ENCODE measurements around the gene TUSC2. TPM values are rescaled to one million over a fixed set of nuclear protein-coding genes. Genes with fewer than 3 reads are reported as not detected.

The TUSC2 gene
- total RNA-seq, 2 experiments from 2014 or later: 23.1 to 24.7 TPM

GRCh38 chr3:50334339-50335075 is 6.5 kb upstream of the TUSC2 start:
- peaks cover 62% of the 10 kb centered on the region for H3K4me1 ChIP-seq (ENCODE audit: insufficient read depth, low read length)
- intact Hi-C loops (cut with DNase I, micrococcal nuclease): loop anchor here (5.0 kb wide), 2 partner anchors 37 to 97 kb away; partner anchors contain the start of genes GNAI2 (in 1 of the 2), HYAL3 (in 1 of the 2) and NAA80 (in 1 of the 2)
- peak overlapping the region; percentile 3 for H3K4me3 ChIP-seq (ENCODE audit: low read length)
- peak overlapping the region; percentile 63 for H3K4me3 Mint-ChIP-seq
- no peaks in the 10 kb centered on the region for H3K27me3 ChIP-seq (ENCODE audit: control insufficient read depth in 1 of 2, insufficient read depth in 2 of 2, low read length in 2 of 2)
- H3K9me3 Mint-ChIP-seq: no peaks in the 10 kb centered on the region
- no peak for DNase-seq
- peak overlapping the region; percentile 44 to 56 for H3K27ac ChIP-seq (ENCODE audit: low read depth in 1 of 2, low read length in 2 of 2)
- ATAC-seq (ENCODE audit: poor library complexity): no peak
- H3K36me3 ChIP-seq (ENCODE audit: insufficient read depth, low read length): peaks cover 36% of the 10 kb centered on the region
- peaks cover 56% of the 10 kb centered on the region for H3K4me1 Mint-ChIP-seq (ENCODE audit: low read depth)
- peaks cover 56% of the 10 kb centered on the region for H3K36me3 Mint-ChIP-seq (ENCODE audit: low read depth)
- no peaks in the 10 kb centered on the region for H3K9me3 ChIP-seq (ENCODE audit: control insufficient read depth in 1 of 2, insufficient read depth in 1 of 2, low read length in 2 of 2)
- POLR2A ChIA-PET: interaction anchor here (1.2 to 2.9 kb wide), 2 partner anchors 35 to 42 kb away, joined by 4 to 11 read pairs; partner anchors contain the start of genes HYAL3, IFRD2 and NAA80
- no peaks in the 10 kb centered on the region for H3K27me3 Mint-ChIP-seq
- CTCF ChIA-PET: interaction anchor here (0.7 to 1.4 kb wide), 3 partner anchors 12 to 13 kb away, joined by 4 read pairs; no protein-coding TSS in a partner anchor
- H3K27ac Mint-ChIP-seq: peak overlapping the region; percentile 95
- TF ChIP-seq CTCF (IDR thresholded peaks at IDR 0.05): no peak

- Mint-ChIP-seq H3K9me3 (no peaks in the 10 kb centered on the region), H3K36me3 (ENCODE audit: low read depth) (peaks cover 56% of the 10 kb centered on the region), H3K27me3 (no peaks in the 10 kb centered on the region), H3K27ac (peak overlapping the region; percentile 95), H3K4me3 (peak overlapping the region; percentile 63), H3K4me1 (ENCODE audit: low read depth) (peaks cover 49% of the 10 kb centered on the region)
- intact Hi-C loops (cut with DNase I, micrococcal nuclease): no loop called here
- ChIA-PET POLR2A (interaction anchor here (1.2 to 2.9 kb wide), 2 partner anchors 35 to 41 kb away, joined by 4 to 11 read pairs; partner anchors contain the start of genes HYAL3, IFRD2 and NAA80), CTCF (interaction anchor here (0.7 to 1.4 kb wide), 2 partner anchors 12 to 13 kb away, joined by 4 read pairs; no protein-coding TSS in a partner anchor)
- Histone ChIP-seq H3K27ac (ENCODE audit: low read depth in 1 of 2, low read length in 2 of 2) (peak overlapping the region; percentile 44 to 56), H3K9me3 (ENCODE audit: control insufficient read depth in 1 of 2, insufficient read depth in 1 of 2, low read length in 2 of 2) (no peaks in the 10 kb centered on the region), H3K36me3 (ENCODE audit: insufficient read depth, low read length) (peaks cover 39% of the 10 kb centered on the region), H3K4me1 (ENCODE audit: insufficient read depth, low read length) (peaks cover 55% of the 10 kb centered on the region), H3K4me3 (ENCODE audit: low read length) (peak overlapping the region; percentile 3), H3K27me3 (ENCODE audit: control insufficient read depth in 1 of 2, insufficient read depth in 2 of 2, low read length in 2 of 2) (no peaks in the 10 kb centered on the region)
- no peak for ATAC-seq (ENCODE audit: poor library complexity)
- TF ChIP-seq CTCF (IDR thresholded peaks at IDR 0.05): no peak
- peak in 3 of 14 experiments; percentile 56 to 70 (median 61) for DNase-seq
Observed at GRCh38 chr3:50333744-50334328, 5.8 kb upstream of the TUSC2 start.

GRCh38 chr3:50331364-50331907 is 3.4 kb upstream of the TUSC2 start:
- H3K36me3 Mint-ChIP-seq (ENCODE audit: low read depth): peaks cover 52% of the 10 kb centered on the region
- no peak for ATAC-seq (ENCODE audit: poor library complexity)
- H3K27ac Mint-ChIP-seq: peak overlapping the region; percentile 24
- no peak overlapping the region for H3K4me3 ChIP-seq (ENCODE audit: low read length)
- H3K27me3 ChIP-seq (ENCODE audit: control insufficient read depth in 1 of 2, insufficient read depth in 2 of 2, low read length in 2 of 2): no peaks in the 10 kb centered on the region
- no peak for DNase-seq
- no peaks in the 10 kb centered on the region for H3K9me3 ChIP-seq (ENCODE audit: control insufficient read depth in 1 of 2, insufficient read depth in 1 of 2, low read length in 2 of 2)
- peaks cover 39% of the 10 kb centered on the region for H3K36me3 ChIP-seq (ENCODE audit: insufficient read depth, low read length)
- H3K4me1 Mint-ChIP-seq (ENCODE audit: low read depth): peaks cover 45% of the 10 kb centered on the region
- no peaks in the 10 kb centered on the region for H3K9me3 Mint-ChIP-seq
- ChIA-PET POLR2A (interaction anchor here (1.3 kb wide), 1 partner anchor 19 kb away, joined by 4 read pairs; the partner anchor contains the start of genes CYB561D2 and NPRL2), CTCF (no interaction called here)
- peaks cover 56% of the 10 kb centered on the region for H3K4me1 ChIP-seq (ENCODE audit: insufficient read depth, low read length)
- TF ChIP-seq CTCF (IDR thresholded peaks at IDR 0.05): no peak
- H3K4me3 Mint-ChIP-seq: no peak overlapping the region
- no peak overlapping the region for H3K27ac ChIP-seq (ENCODE audit: low read depth in 1 of 2, low read length in 2 of 2)
- H3K27me3 Mint-ChIP-seq: no peaks in the 10 kb centered on the region
- intact Hi-C loops (cut with DNase I, micrococcal nuclease): no loop called here

Data from CD4-positive, alpha-beta T cell (primary cell).